Epithelial cell of esophagus (primary cell): Measurements from ENCODE around the gene TRIM69.
"Not testable (repeated sequence)": the region's sequence is repeated elsewhere in the genome, so short reads cannot be mapped to it uniquely, and the experiment has no call there.

Source experiments
- DNase-seq: peaks from one replicate; pipeline ENCODE4 v3.0.0; 2010; ENCODE audit warnings: low read depth
- H3K4me3 ChIP-seq: 2 replicates; pipeline ENCODE4 v1.5.1; 2011; ENCODE audit warnings: mild to moderate bottlenecking, low read length, control low read depth
- CTCF ChIP-seq: IDR thresholded peaks from 2 replicates; pipeline ENCODE4 v1.5.1; 2011; ENCODE audit warnings: low read depth, mild to moderate bottlenecking, low read length, control low read depth, inconsistent platforms; ENCODE audit not compliant: insufficient read depth; ENCODE audit errors: missing control alignments

TRIM69 gene

GRCh38 chr15:44736181-44736765, at the start of gene TRIM69:
TRIM69 (plus strand) TSS chr15:44736528; CDS start chr15:44736705, 177 bp downstream.
- no peak for DNase-seq
- no peak within 1 kb of the TSS for H3K4me3 ChIP-seq
- TF ChIP-seq CTCF, result no peak

DNA sequence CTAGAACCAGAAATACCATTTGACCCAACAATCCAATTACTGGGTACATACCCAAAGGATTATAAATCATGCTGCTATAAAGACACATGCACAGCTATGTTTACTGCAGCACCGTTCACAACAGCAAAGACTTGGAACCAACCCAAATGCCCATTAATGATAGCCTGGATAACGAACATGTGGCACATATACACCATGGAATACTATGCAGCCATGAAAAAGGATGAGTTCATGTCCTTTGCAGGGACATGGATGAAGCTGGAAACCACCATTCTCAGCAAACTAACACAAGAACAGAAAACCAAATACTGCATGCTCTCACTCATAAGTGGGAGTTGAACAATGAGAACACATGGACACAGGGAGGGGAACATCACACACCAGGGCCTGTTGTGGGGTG, 47.0 kb upstream of the TRIM69 start:
- H3K4me3 ChIP-seq, DNase-seq: not testable (repeated sequence)

DNA sequence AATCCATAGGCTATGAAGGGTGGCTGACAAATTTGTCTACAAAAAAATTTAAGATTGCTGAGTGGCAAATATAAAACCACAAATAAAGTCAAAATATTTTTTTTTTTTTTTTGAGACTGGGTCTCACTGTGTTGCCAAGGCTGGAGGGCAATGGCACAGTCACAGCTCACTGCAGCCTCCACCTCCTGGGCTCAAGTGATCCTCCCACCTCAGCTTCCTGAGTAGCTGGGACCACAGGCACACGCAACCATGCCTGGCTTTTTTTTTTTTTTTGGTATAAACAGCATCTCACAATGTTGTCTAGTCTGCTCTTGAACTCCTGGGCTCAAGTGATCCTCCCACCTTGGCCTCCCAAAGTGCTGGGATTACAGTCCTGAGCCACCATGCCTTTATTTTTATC, 46.1 kb upstream of the TRIM69 start:
- H3K4me3 ChIP-seq, DNase-seq: not testable (repeated sequence)

- no peak overlapping the region for H3K4me3 ChIP-seq
- TF ChIP-seq CTCF, result no peak
- DNase-seq, result no peak
Measured at GRCh38 chr15:44692659-44693058, 43.7 kb upstream of the TRIM69 start.

GRCh38 chr15:44694416-44694815, 41.9 kb upstream of the TRIM69 start:
- TF ChIP-seq CTCF, result no peak
- no peak for DNase-seq
- no peak overlapping the region for H3K4me3 ChIP-seq

DNA sequence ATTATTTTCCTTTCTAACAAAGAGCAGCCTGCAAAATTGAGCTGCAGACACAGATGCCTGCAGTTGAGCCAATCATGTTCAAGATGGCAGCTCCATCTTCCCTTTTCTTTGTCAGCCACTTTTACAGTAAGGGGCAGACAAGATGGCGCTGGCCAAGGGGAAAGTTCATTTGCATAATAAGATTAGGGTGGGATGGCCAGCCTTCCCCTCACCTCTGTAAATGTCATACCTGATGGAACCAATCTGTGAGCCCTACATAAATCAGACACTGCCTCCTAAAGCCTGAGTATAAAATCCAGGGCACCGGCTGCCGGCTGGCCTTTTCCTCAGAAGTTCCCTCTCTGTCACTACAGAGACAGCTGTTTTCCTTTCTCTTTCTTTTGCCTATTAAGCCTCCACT, 41.0 kb upstream of the TRIM69 start:
- no peak for DNase-seq
- H3K4me3 ChIP-seq, result no peak overlapping the region
- no peak for TF ChIP-seq CTCF

DNA sequence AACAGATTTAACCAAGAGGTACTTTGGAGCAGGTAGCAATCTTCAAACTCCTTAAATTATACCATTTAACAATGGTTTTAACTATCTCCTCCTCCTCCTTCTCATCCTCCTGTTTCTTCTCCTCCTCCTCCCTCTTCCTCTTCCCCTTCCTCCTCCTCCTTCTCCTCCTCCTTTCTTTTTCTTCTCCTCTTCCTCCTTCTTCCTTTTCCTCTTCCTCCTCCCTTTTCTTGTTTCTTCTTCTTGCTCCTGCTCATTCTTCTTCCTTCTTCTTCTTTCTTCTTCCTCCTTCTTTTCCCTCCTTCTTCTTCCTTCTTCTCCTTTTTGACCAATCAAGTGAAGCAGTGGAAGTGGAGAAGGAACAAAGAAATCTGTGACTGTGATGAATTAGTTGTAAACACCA, 39.3 kb upstream of the TRIM69 start:
- no peak for TF ChIP-seq CTCF
- no peak for DNase-seq

GRCh38 chr15:44698641-44699040, 37.7 kb upstream of the TRIM69 start:
- H3K4me3 ChIP-seq, result no peak overlapping the region
- DNase-seq, result no peak
- TF ChIP-seq CTCF, result no peak

More for the DNA sequence above, 39.3 kb upstream of the TRIM69 start:
- H3K4me3 ChIP-seq, result no peak overlapping the region

GRCh38 chr15:44700676-44701075, 35.7 kb upstream of the TRIM69 start:
- not testable (repeated sequence) for DNase-seq

More at GRCh38 chr15:44700676-44701075, 35.7 kb upstream of the TRIM69 start:
- H3K4me3 ChIP-seq, result not testable (repeated sequence)
